NB4 (cell line): ENCODE data around the gene C11orf16.

Source experiments
- CTCF ChIP-seq: IDR thresholded peaks from one replicate; pipeline ENCODE4 v1.5.1; 2012; ENCODE audit warnings: low read depth, low read length
- MYC ChIP-seq: IDR thresholded peaks from 2 replicates; pipeline ENCODE4 v1.6.1; 2011; ENCODE audit warnings: low read depth, low read length

GRCh38 chr11:8937159-8937558, 4.4 kb upstream of the C11orf16 start:
- no peak for TF ChIP-seq CTCF
- TF ChIP-seq MYC: no peak
